ENCODE results near the gene ADORA2A. TPM values are rescaled to one million over a fixed set of nuclear protein-coding genes. Genes with fewer than 3 reads are reported as not detected.
A peak's percentile ranks its signal among the peaks of the same experiment; 100 is the strongest.

The ADORA2A gene
- total RNA-seq, 2 experiments from 2014 or later = 20.3 to 20.4 TPM

DNA sequence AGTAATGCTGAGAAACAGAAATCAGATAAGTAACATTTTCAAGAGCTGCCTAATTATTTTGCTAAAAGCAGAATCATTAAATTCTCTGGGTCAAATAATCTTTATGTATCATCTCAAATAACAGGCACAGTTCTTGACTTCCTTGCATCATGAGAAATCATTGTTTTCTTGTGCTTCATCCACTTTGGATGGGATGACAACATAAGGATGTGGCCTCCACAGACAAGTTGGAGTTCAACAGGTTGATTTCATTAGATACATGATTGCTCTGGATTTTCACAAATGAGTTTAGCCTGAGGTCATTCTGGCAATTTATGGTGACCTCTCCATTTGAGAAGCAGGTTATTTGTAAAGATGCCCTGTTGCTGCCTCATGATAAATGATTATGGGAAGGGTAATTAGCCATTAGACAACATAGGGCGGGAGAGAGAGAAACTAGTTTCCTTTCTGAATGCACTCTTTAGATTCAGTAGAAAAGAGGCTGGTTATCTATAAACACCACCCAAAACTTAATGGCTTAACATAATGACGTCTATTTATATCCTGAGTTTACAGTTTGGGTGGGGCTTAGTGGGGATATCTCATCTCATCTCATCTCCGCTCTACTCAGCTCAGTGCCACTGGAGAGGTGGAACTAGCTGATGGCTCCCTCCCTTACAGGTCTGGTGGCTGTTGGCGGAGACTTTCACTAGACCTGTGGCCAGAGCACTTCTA, 35.0 kb upstream of the ADORA2A start:
- peaks cover 27% of the 10 kb centered on the region for H3K4me1 Mint-ChIP-seq (ENCODE audit: low read depth)
- peaks cover 34% of the 10 kb centered on the region for H3K36me3 Mint-ChIP-seq (ENCODE audit: low read depth)
- H3K4me3 Mint-ChIP-seq = no peak overlapping the region
- H3K9me3 Mint-ChIP-seq (ENCODE audit: insufficient read depth) = no peaks in the 10 kb centered on the region
- DNase-seq (no peak), ATAC-seq (no peak)
- ChIA-PET POLR2A (no interaction called here), CTCF (interaction anchor here (1.0 to 1.7 kb wide), 5 partner anchors 9 to 65 kb away, joined by 3 to 4 read pairs (median 4); no protein-coding TSS in a partner anchor)
- H3K27me3 Mint-ChIP-seq (ENCODE audit: low read depth) = no peaks in the 10 kb centered on the region
- H3K27ac Mint-ChIP-seq = peak overlapping the region; percentile 53

DNA sequence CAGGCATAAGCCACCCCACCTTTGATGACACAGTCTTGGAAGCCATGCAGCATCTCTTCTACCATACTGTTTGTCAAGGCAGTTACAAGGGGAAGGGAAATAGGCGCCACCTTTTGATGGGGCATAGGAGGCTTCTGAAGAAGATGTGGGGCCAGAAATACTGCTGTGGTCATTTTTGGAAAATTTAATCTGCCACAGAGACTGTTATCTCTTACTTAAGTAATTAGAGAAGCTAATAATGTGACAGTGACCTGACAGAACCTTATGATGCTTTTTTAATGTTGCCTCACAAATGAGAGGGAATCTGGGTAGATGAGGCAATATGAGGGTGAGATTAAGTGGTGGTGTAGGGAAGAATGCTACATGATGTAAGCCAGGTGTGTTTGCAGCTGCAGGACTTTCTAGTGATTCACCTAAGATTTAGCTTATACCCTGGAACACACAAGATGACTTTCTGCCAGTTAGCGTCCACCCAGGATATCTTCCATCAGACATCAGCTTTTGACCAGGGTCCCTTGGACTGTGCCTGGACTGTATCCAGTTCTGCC, 34.3 kb upstream of the ADORA2A start:
- peaks cover 39% of the 10 kb centered on the region for H3K36me3 Mint-ChIP-seq (ENCODE audit: low read depth)
- POLR2A ChIA-PET = no interaction called here
- H3K27me3 Mint-ChIP-seq (ENCODE audit: low read depth) = no peaks in the 10 kb centered on the region
- DNase-seq = no peak
- H3K27ac Mint-ChIP-seq = no peak overlapping the region
- H3K4me1 Mint-ChIP-seq (ENCODE audit: low read depth) = peaks cover 32% of the 10 kb centered on the region
- H3K4me3 Mint-ChIP-seq = no peak overlapping the region
- ATAC-seq = no peak
- CTCF ChIA-PET = interaction anchor here (1.1 to 1.4 kb wide), 3 partner anchors 10 to 66 kb away, joined by 3 to 6 read pairs (median 4); no protein-coding TSS in a partner anchor
- no peaks in the 10 kb centered on the region for H3K9me3 Mint-ChIP-seq (ENCODE audit: insufficient read depth)

DNA sequence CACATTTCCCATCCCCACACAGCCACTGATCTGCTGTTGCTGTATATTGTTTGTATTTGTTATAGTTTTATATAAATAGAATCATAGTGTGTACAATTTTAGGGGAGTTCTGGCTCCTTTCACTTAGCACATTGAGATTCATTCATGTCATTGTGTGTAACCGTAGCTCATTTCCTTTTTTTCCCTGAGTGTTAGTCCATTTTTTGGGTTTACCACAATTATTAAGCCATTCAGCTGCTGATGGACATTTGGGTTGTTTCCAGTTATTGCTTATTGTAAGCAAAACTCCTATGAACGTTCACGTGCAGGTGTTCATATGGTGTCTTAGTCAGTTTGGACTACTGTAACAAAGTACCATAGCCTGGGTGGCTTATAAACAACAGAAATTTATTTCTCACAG, 33.6 kb upstream of the ADORA2A start:
- POLR2A ChIA-PET = no interaction called here
- Mint-ChIP-seq H3K27me3 (ENCODE audit: low read depth) (no peaks in the 10 kb centered on the region), H3K36me3 (ENCODE audit: low read depth) (peaks cover 41% of the 10 kb centered on the region), H3K9me3 (ENCODE audit: insufficient read depth) (no peaks in the 10 kb centered on the region), H3K4me1 (ENCODE audit: low read depth) (peaks cover 39% of the 10 kb centered on the region), H3K27ac (no peak overlapping the region), H3K4me3 (no peak overlapping the region)
- DNase-seq = no peak
- CTCF ChIA-PET = interaction anchor here (0.7 to 1.4 kb wide), 4 partner anchors 9 to 128 kb away, joined by 3 to 6 read pairs (median 4); no protein-coding TSS in a partner anchor
- ATAC-seq = no peak

DNA sequence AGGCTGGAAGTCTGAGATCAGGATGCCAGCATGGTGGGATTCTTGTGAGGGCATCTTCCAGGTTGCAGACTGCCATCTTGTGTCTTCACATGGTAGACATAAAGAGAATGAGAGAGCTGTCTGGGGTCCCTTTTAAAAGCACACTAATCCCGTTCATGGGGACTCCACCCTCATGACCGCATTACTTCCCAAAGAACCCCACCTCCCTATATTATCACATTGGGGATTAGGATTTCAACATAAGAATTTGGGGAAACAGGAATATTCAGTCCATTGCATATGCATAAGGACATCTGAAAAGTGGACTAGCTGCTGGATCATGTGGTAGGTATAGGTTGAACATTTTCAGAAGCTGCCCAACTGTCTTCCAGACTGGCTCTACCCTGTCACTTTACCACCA, 33.1 kb upstream of the ADORA2A start:
- Mint-ChIP-seq H3K4me3 (no peak overlapping the region), H3K4me1 (ENCODE audit: low read depth) (peaks cover 40% of the 10 kb centered on the region), H3K36me3 (ENCODE audit: low read depth) (peaks cover 41% of the 10 kb centered on the region), H3K27me3 (ENCODE audit: low read depth) (no peaks in the 10 kb centered on the region), H3K9me3 (ENCODE audit: insufficient read depth) (no peaks in the 10 kb centered on the region), H3K27ac (no peak overlapping the region)
- CTCF ChIA-PET = interaction anchor here (0.7 to 1.4 kb wide), 3 partner anchors 11 to 127 kb away, joined by 3 to 4 read pairs (median 3); no protein-coding TSS in a partner anchor
- POLR2A ChIA-PET = no interaction called here
- DNase-seq = no peak
- no peak for ATAC-seq

DNA sequence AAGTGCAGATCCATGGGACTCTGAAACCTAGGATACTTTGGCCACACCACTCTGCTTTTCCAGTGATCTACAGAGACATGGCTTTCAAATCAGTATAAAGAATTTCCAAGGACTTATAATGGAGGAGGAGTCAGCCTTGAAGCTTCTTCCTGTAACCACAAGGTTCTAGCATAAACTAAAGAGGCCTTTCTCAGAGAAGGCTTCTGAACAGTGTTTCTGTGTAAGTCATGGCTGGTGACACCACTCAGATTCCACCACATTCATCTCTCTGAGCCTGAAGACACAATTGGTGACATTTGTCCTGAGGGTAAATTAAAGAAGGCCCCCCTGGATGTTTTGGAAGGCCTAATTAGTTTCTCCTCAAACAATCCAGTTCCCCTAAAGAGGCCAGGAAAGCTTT, 29.0 kb upstream of the ADORA2A start:
- H3K9me3 Mint-ChIP-seq (ENCODE audit: insufficient read depth) = no peaks in the 10 kb centered on the region
- H3K36me3 Mint-ChIP-seq (ENCODE audit: low read depth) = peaks cover 41% of the 10 kb centered on the region
- H3K27me3 Mint-ChIP-seq (ENCODE audit: low read depth) = no peaks in the 10 kb centered on the region
- DNase-seq (no peak), ATAC-seq (no peak)
- ChIA-PET CTCF (interaction anchor here (1.0 to 1.9 kb wide), 2 partner anchors 8 to 26 kb away, joined by 3 to 6 read pairs; no protein-coding TSS in a partner anchor), POLR2A (no interaction called here)
- no peak overlapping the region for H3K4me3 Mint-ChIP-seq
- H3K27ac Mint-ChIP-seq = peak overlapping the region; percentile 41
- H3K4me1 Mint-ChIP-seq (ENCODE audit: low read depth) = peaks cover 50% of the 10 kb centered on the region

DNA sequence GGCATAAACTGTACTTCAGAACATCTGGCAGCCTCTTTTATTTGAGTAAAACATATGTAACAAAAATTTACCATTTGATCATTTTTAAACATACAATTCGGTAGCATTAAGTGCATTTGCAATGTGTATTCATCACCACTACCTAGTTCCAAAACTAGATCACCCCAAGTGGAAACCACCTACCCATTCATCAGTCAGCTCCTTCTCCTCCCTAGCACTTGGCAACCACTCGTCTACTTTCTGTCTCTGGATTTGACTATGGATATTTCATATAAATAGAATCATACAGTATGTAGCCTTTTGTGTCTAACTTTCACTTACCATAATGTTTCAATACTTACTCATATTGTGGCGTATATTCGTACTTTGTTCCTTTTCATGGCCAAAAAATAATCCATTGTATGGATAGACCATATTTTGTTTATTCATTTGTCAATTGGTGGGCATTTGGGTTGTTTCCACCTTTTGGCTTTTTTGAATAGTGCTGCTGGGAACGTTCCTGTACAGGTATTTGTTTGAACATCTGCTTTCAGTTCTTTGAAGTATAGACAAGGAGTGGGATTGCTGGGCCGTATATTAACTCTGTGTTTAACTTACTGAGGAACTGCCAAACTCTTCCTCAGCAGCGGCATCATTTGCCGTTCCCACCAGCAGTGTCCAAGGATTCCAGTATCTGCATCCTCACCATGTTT, 27.2 kb upstream of the ADORA2A start:
- Mint-ChIP-seq H3K36me3 (ENCODE audit: low read depth) (peaks cover 47% of the 10 kb centered on the region), H3K27me3 (ENCODE audit: low read depth) (no peaks in the 10 kb centered on the region), H3K4me3 (no peak overlapping the region), H3K4me1 (ENCODE audit: low read depth) (peaks cover 51% of the 10 kb centered on the region), H3K9me3 (ENCODE audit: insufficient read depth) (no peaks in the 10 kb centered on the region), H3K27ac (peak overlapping the region; percentile 18)
- ATAC-seq (no peak), DNase-seq (no peak)
- POLR2A ChIA-PET = no interaction called here
- CTCF ChIA-PET = interaction anchor here (1.1 to 1.9 kb wide), 3 partner anchors 9 to 103 kb away, joined by 3 to 6 read pairs (median 4); no protein-coding TSS in a partner anchor

DNA sequence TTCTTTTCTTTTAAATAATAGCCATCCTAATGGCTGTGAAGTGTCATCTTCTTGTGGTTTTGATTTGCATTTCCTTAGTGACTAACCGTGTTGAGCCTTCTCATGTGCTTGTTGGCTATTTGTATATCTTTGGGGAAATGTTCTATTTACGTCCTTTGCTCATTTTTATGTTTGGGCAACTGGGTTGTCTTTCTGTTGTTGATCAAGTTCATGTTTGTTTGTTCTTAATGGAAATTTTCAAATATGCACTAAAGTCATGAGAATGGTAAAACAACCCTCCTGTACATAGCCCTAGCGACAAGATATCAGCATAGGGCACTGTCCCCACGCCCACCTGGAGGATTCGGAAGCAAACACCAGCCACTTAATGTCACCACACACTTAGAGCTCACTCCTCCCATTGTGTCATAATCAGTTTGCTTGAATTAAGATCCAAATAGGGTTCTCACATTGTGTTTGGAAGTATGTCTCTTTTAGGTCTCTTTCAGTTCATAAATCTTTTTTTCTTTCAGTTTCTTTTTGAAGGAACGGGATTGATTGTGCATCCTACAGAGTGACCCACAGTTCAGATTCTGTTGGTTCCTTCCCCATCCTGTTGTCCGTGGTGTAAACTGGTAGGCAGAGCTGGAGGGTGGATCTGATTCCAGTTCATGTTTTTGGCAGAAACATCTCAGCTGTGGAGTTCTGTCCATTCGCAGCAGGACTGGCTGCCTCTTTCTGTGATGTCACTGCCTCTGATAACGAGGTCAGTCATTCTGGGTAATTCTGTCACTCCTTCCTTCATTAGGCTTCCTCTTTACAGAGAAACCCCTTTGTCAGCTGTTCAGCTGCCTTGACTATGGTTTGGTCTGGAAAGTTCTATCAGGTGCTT, 26.4 kb upstream of the ADORA2A start:
- ChIA-PET CTCF (interaction anchor here (1.6 kb wide), 1 partner anchor 10 kb away, joined by 4 read pairs; no protein-coding TSS in a partner anchor), POLR2A (no interaction called here)
- Mint-ChIP-seq H3K9me3 (ENCODE audit: insufficient read depth) (no peaks in the 10 kb centered on the region), H3K4me1 (ENCODE audit: low read depth) (peaks cover 51% of the 10 kb centered on the region), H3K4me3 (peak overlapping the region; percentile 16), H3K27me3 (ENCODE audit: low read depth) (no peaks in the 10 kb centered on the region), H3K36me3 (ENCODE audit: low read depth) (peaks cover 40% of the 10 kb centered on the region), H3K27ac (peak overlapping the region; percentile 80)
- ATAC-seq = no peak
- DNase-seq = no peak

DNA sequence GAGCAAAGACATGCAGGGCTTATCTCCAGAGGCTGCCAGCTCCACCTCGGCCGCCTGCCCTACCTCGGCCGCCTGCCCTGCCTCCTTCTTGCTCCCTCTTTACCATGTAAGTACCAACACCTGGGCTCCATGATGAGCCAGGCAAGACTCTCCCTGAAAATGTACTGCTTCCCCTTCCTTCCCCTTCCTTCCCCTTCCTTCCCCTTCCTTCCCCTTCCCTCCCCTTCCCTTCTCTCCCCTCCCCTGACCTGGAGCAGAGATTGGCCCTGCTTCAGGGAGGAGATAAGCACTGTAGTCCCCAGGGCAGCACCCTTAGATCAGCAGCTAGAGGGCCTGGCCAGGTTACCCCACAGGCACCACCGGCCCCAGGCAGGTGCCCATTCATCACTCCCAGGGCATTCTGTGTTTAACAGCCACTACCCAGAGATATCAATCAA, 25.4 kb upstream of the ADORA2A start:
- ATAC-seq (peak; percentile 16), DNase-seq (no peak)
- Mint-ChIP-seq H3K4me3 (no peak overlapping the region), H3K9me3 (ENCODE audit: insufficient read depth) (no peaks in the 10 kb centered on the region), H3K27me3 (ENCODE audit: low read depth) (no peaks in the 10 kb centered on the region), H3K27ac (peak overlapping the region; percentile 80), H3K4me1 (ENCODE audit: low read depth) (peaks cover 59% of the 10 kb centered on the region), H3K36me3 (ENCODE audit: low read depth) (peaks cover 34% of the 10 kb centered on the region)
- CTCF ChIA-PET = interaction anchor here (1.1 to 1.6 kb wide), 2 partner anchors 10 to 11 kb away, joined by 3 to 4 read pairs; no protein-coding TSS in a partner anchor
- POLR2A ChIA-PET = no interaction called here

DNA sequence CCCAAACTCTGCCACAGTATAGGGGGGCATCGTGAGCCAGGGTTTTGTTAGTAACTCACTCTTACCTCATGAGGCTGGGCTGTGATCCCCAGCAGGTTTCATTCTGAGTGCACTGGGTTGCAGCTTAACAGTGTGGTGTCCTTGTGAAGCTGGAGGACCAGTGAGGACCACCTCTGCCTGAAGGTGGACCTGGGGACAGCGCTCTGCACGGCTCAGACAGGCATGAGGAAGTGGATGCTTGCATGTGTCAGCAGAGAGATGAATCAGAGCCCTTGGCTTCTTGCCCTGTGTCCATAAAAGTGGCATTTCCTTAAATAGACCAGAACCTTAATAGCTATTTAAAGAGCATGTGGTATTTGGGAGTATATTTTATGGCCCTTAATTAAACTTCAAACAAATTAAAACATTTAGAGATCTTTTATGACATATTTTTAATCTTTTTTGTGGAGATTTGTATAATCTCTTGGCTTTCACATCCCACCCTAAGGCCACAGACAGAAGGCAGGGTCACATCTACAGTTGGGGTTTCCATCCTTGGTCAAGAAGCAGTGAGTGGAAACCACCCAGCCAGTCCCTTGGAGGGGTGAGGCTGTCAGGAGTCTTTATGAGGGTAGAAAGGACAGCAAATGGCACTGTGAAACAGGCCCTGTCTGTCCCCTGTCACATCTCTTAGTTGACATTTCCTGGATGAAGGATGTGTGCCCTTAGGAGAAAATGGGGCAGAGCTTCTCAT, 24.8 kb upstream of the ADORA2A start:
- CTCF ChIA-PET = interaction anchor here (1.1 to 1.5 kb wide), 3 partner anchors 9 to 20 kb away, joined by 3 to 6 read pairs (median 4); no protein-coding TSS in a partner anchor
- H3K4me3 Mint-ChIP-seq = no peak overlapping the region
- peak overlapping the region; percentile 80 for H3K27ac Mint-ChIP-seq
- POLR2A ChIA-PET = no interaction called here
- ATAC-seq = peak; percentile 54
- H3K36me3 Mint-ChIP-seq (ENCODE audit: low read depth) = peaks cover 38% of the 10 kb centered on the region
- H3K4me1 Mint-ChIP-seq (ENCODE audit: low read depth) = peaks cover 65% of the 10 kb centered on the region
- no peaks in the 10 kb centered on the region for H3K27me3 Mint-ChIP-seq (ENCODE audit: low read depth)
- H3K9me3 Mint-ChIP-seq (ENCODE audit: insufficient read depth) = no peaks in the 10 kb centered on the region
- DNase-seq = no peak

DNA sequence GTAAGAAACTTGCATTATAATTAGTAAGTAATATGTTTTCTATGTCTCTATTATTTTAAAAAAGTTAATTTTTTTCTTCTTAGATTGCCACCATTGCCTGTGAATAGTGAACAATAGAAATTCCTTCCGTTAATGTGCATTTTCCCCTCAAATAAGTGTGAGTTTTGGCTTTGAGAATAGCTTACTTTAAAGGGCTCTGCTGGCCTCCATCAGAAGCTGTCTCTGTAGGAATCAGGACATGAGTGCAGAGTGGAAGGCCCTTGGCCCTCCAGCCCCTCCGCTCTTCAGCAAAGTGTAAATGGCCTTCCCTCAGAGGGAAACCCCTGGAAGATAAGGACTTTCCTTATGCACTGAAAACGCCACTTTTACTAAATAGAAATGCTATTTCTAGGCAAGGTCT, 24.1 kb upstream of the ADORA2A start:
- ChIA-PET CTCF (interaction anchor here (1.1 to 1.5 kb wide), 3 partner anchors 10 to 19 kb away, joined by 3 to 6 read pairs (median 4); no protein-coding TSS in a partner anchor), POLR2A (no interaction called here)
- Mint-ChIP-seq H3K4me1 (ENCODE audit: low read depth) (peaks cover 65% of the 10 kb centered on the region), H3K9me3 (ENCODE audit: insufficient read depth) (no peaks in the 10 kb centered on the region), H3K36me3 (ENCODE audit: low read depth) (peaks cover 36% of the 10 kb centered on the region), H3K27ac (no peak overlapping the region), H3K27me3 (ENCODE audit: low read depth) (no peaks in the 10 kb centered on the region), H3K4me3 (no peak overlapping the region)
- DNase-seq = no peak
- no peak for ATAC-seq
